Lung (tissue), 12 donors: ENCODE data around the gene TMEM108. TPM values are rescaled to one million over a fixed set of nuclear protein-coding genes. Genes with fewer than 3 reads are reported as not detected.
A peak's percentile ranks its signal among the peaks of the same experiment; 100 is the strongest.

Experiments
- ATAC-seq: fragments of 200-7000 bp; cut with Tn5 transposase; one replicate; pipeline ENCODE4 v1.9.1; 2020; ENCODE audit warnings: moderate number of reproducible peaks; ENCODE audit not compliant: insufficient read depth, low FRiP score
- DNase-seq, 3 donors: peaks; one replicate each; pipeline ENCODE4 v3.0.0-alpha.2; 2013 to 2017
- H3K27ac ChIP-seq, 2 donors: one replicate each; pipeline ENCODE4 v1.5.1; 2013; ENCODE audit warnings: mild to moderate bottlenecking in 2 of 2, moderate library complexity in 2 of 2, control low read depth in 1 of 2, inconsistent platforms in 1 of 2, low read depth in 1 of 2, low read length in 1 of 2
- H3K27me3 ChIP-seq, 3 donors: one replicate each; pipeline ENCODE4 v1.5.1; 2013; ENCODE audit warnings: low read length in 2 of 3; ENCODE audit not compliant: control insufficient read depth in 3 of 3, insufficient read depth in 3 of 3
- H3K36me3 ChIP-seq, 4 donors: one replicate each; pipeline ENCODE4 v1.5.1; 2013; ENCODE audit warnings: low read length in 4 of 4, mild to moderate bottlenecking in 1 of 4, moderate library complexity in 1 of 4; ENCODE audit not compliant: control insufficient read depth in 4 of 4, insufficient read depth in 4 of 4
- H3K4me1 ChIP-seq, 5 donors: one replicate each; pipeline ENCODE4 v1.5.1; 2013; ENCODE audit warnings: low read length in 5 of 5, mild to moderate bottlenecking in 2 of 5, moderate library complexity in 1 of 5; ENCODE audit not compliant: control insufficient read depth in 5 of 5, insufficient read depth in 5 of 5
- H3K4me3 ChIP-seq: one replicate; pipeline ENCODE4 v1.5.1; 2013; ENCODE audit warnings: mild to moderate bottlenecking, control low read depth, moderate library complexity
- H3K9ac ChIP-seq, 2 donors: one replicate each; pipeline ENCODE4 v1.5.1; 2013; ENCODE audit warnings: low read length in 2 of 2, control low read depth in 1 of 2; ENCODE audit not compliant: insufficient read depth in 1 of 2
- H3K9me3 ChIP-seq, 4 donors: one replicate each; pipeline ENCODE4 v1.5.1; 2013; ENCODE audit warnings: low read length in 3 of 4, mild to moderate bottlenecking in 1 of 4, moderate library complexity in 1 of 4; ENCODE audit not compliant: control insufficient read depth in 4 of 4, insufficient read depth in 3 of 4
- WGBS, 2 donors: extraction: QIAGEN DNeasy Blood & Tissue Kit; methylation state at CpG; one replicate each; pipeline ENCODE4 v1.1.7; 2013; 5-methylcytosine and 5-hydroxymethylcytosine counted together
- polyA plus RNA-seq, 2 donors: library from polyadenylated mRNA; stranded (reverse); fragments of 200-250 nt; gene quantifications; one replicate each; pipeline ENCODE4 v1.2.1, GENCODE V29; 2013
- total RNA-seq, 2 donors: library from RNA; depleted of rRNA in 1 of 2; stranded (reverse); fragments of >200 nt in 1 of 2; gene quantifications; one replicate each; pipeline ENCODE4 v1.2.1, GENCODE V29; 2014 to 2021
- TF ChIP-seq, protein P1 (sequence below): IDR thresholded peaks from 2 replicates; pipeline ENCODE4 v1.5.1; 2012; ENCODE audit warnings: mild to moderate bottlenecking; ENCODE audit errors: control extremely low read depth, extremely low read depth
- donor health status: control.
- donor health status: control.
- donor health status: Bipolar disorder and iron deficiency.
- donor health status: healthy.
- donor health status: DM: yes; HTN: yes; CAD: no.

The TMEM108 gene
- total and polyA plus RNA-seq, 4 donors: 3.0 to 16.9 (median 7.6) TPM

DNA sequence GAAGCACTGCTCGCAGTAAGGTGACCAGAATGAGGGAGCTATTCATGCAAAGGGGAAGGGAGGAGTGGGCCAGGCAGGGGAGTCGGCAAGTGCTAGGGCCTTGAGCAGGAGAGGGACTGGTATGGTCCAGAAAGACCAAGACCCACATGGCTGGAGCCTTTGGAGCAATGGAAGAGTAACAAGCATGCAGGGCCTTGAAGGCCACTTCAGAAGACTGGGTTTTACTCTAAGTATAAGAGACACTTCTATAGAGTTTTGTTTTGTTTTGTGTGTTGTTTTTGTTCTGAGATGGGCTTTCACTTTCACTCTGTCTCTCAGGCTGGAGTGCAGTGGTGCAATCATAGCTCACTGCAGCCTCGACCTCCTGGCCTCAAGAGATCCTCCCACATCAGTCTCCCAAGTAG lies 403.7 kb downstream of the TMEM108 start:
- Histone ChIP-seq H3K9ac (no peak overlapping the region), H3K9me3 (no peaks in the 10 kb centered on the region), H3K27me3 (no peaks in the 10 kb centered on the region), H3K27ac (no peak overlapping the region), H3K4me1 (peaks cover 0 to 4% (median 0%) of the 10 kb centered on the region in 5 donors), H3K36me3 (no peaks in the 10 kb centered on the region), H3K4me3 (no peak overlapping the region)
- TF ChIP-seq, protein P1, sequence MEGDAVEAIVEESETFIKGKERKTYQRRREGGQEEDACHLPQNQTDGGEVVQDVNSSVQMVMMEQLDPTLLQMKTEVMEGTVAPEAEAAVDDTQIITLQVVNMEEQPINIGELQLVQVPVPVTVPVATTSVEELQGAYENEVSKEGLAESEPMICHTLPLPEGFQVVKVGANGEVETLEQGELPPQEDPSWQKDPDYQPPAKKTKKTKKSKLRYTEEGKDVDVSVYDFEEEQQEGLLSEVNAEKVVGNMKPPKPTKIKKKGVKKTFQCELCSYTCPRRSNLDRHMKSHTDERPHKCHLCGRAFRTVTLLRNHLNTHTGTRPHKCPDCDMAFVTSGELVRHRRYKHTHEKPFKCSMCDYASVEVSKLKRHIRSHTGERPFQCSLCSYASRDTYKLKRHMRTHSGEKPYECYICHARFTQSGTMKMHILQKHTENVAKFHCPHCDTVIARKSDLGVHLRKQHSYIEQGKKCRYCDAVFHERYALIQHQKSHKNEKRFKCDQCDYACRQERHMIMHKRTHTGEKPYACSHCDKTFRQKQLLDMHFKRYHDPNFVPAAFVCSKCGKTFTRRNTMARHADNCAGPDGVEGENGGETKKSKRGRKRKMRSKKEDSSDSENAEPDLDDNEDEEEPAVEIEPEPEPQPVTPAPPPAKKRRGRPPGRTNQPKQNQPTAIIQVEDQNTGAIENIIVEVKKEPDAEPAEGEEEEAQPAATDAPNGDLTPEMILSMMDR: no peak
- no peak for DNase-seq
- WGBS, 2 donors: 45 to 47% methylated on average over 3 of the region's 3 CpGs
- ATAC-seq: no peak

DNA sequence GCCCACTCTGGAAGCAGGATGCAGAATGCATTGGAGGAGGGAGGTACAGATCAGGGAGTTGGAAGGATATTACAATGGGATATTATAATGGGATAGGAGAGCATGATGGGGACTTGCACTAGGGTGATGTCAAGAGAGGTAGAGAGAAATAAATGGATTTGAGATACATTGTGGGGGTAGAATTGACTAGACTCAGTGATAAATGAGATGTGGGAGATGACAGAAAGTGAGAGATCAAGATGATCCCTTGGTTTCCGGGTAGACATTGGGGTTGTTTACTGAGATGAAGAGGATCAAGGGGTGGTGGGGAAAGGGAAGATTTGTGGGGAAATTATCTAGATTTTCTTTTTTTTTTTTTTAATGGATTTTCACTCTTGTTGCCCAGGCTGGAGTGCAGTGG lies 404.3 kb downstream of the TMEM108 start:
- Histone ChIP-seq H3K27ac (no peak overlapping the region), H3K36me3 (no peaks in the 10 kb centered on the region), H3K9ac (no peak overlapping the region), H3K27me3 (no peaks in the 10 kb centered on the region), H3K9me3 (no peaks in the 10 kb centered on the region), H3K4me1 (peaks cover 0 to 4% (median 0%) of the 10 kb centered on the region in 5 donors), H3K4me3 (no peak overlapping the region)
- TF ChIP-seq, protein P1: no peak
- WGBS, 2 donors: 80 to 86% methylated on average over 1 of the region's 1 CpG
- no peak for DNase-seq
- no peak for ATAC-seq

DNA sequence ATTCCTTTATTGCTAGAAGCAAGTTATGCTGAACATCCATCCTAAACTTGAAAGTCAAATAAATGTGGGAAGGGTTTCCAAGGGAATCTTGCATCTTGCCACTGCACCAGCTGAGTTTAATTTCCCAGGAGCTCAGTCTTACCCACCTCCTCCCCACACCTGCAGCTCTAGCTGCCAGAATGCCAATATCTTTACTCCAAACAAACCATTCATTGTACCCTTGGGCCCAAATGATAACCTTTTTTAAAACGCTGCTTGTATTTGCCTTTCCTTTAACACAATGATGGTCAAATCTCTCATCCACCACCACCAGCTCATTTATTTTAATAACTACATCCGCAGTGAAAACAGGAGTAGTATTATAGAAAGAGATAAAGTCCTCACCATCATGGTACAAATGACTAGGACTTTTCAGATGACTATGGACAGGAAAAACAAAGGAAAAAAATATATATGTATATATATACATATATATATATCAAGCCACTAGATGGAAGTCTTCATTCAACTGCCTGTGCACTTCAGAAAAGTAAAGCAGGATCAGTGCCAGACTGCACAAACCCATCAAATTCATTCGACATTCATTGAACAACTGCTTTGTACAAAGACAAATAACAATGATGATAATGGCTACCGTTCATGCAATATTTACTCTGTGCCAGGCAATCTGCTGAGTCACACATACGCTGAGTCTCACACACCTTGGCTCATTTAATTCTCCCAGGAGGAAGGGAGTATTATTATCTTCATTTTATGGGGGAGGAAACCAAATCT lies 405.6 kb downstream of the TMEM108 start:
- Histone ChIP-seq H3K4me1 (peaks cover 0 to 6% (median 2%) of the 10 kb centered on the region in 5 donors), H3K4me3 (no peak overlapping the region), H3K36me3 (no peaks in the 10 kb centered on the region), H3K9me3 (no peaks in the 10 kb centered on the region), H3K27me3 (no peaks in the 10 kb centered on the region), H3K27ac (no peak overlapping the region), H3K9ac (no peak overlapping the region)
- TF ChIP-seq, protein P1: no peak
- peak in 2 of 3 donors; percentile 30 to 53 for DNase-seq
- no peak for ATAC-seq
- 54 to 68% methylated on average over 5 of the region's 5 CpGs for WGBS, 2 donors

DNA sequence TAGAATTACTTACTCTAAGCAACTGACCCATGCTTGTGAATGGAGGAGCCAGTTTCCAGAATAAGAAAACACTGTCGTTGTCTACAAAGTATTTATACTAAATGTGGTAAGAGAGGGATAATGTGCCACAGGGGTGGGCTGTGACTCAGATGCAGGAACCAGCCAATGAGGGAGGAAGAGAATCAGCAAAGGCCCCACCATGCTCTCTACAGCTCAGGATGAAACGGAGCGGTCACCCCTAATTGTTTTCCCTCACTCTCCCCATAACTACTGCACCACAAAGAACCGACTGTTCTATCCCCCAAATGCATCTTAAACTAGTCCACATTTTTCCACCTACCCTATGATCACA lies 406.2 kb downstream of the TMEM108 start:
- H3K27ac ChIP-seq: no peak overlapping the region
- no peaks in the 10 kb centered on the region for H3K36me3 ChIP-seq
- ATAC-seq (no peak), DNase-seq (no peak)
- no peaks in the 10 kb centered on the region for H3K27me3 ChIP-seq
- H3K4me1 ChIP-seq: peaks cover 0 to 6% (median 4%) of the 10 kb centered on the region in 5 donors
- no peak overlapping the region for H3K9ac ChIP-seq
- H3K9me3 ChIP-seq: no peaks in the 10 kb centered on the region
- no peak overlapping the region for H3K4me3 ChIP-seq
- TF ChIP-seq, protein P1: no peak
- 81 to 93% methylated on average over 4 of the region's 4 CpGs for WGBS, 2 donors
